Subcutaneous adipose tissue (tissue), 4 donors: Measurements from ENCODE around the gene RGS4. TPM values are rescaled to one million over a fixed set of nuclear protein-coding genes. Genes with fewer than 3 reads are reported as not detected.

Experiments
- total RNA-seq, 4 donors: library from RNA; depleted of rRNA; stranded (reverse); fragments of >200 nt; gene quantifications; one replicate each; pipeline ENCODE4 v1.1.0, GENCODE V29; 2016
- TF ChIP-seq, protein P1 (sequence below): fragments of 450-650 bp; IDR thresholded peaks from one replicate; pipeline ENCODE4 v1.5.1; 2016; ENCODE audit warnings: low read depth, mild to moderate bottlenecking, control low read depth, antibody characterized with exemption, moderate library complexity

Gene RGS4
- total RNA-seq, 4 donors from 2014 or later: 0.22 to 1.4 (median 0.82) TPM; not detected in 1

DNA sequence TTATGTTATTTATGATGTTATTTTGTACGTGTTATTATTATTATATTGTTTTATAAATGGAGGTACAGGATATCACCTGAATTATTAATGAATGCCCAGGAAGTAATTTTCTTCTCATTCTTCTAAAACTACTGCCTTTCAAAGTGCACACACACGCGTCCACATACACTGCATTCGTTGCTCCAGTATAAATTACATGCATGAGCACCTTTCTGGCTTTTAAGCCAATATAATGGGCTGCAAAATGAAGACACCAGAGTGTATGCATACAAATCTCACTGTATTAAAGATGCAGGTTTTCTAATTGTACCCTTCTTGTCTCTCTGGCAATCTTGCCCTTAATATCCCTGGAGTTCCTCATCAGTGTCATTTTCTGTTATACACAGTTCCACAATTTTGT lies 6.9 kb downstream of the RGS4 start:
- TF ChIP-seq, protein P1, sequence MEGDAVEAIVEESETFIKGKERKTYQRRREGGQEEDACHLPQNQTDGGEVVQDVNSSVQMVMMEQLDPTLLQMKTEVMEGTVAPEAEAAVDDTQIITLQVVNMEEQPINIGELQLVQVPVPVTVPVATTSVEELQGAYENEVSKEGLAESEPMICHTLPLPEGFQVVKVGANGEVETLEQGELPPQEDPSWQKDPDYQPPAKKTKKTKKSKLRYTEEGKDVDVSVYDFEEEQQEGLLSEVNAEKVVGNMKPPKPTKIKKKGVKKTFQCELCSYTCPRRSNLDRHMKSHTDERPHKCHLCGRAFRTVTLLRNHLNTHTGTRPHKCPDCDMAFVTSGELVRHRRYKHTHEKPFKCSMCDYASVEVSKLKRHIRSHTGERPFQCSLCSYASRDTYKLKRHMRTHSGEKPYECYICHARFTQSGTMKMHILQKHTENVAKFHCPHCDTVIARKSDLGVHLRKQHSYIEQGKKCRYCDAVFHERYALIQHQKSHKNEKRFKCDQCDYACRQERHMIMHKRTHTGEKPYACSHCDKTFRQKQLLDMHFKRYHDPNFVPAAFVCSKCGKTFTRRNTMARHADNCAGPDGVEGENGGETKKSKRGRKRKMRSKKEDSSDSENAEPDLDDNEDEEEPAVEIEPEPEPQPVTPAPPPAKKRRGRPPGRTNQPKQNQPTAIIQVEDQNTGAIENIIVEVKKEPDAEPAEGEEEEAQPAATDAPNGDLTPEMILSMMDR: no peak

DNA sequence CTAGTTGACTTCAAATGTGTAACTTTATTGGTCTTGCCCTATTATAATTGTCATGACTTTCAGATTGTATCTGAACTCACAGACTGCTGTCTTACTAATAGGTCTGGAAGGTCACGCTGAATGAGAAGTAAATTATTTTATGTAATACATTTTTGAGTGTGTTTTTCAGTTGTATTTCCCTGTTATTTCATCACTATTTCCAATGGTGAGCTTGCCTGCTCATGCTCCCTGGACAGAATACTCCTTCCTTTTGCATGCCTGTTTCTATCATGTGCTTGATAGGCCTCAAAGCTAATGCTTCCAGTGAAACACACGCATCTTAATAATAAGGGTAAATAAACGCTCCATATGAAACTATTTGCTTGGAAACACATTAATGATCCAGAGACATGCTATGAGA lies 7.3 kb downstream of the RGS4 start:
- TF ChIP-seq, protein P1: no peak

DNA sequence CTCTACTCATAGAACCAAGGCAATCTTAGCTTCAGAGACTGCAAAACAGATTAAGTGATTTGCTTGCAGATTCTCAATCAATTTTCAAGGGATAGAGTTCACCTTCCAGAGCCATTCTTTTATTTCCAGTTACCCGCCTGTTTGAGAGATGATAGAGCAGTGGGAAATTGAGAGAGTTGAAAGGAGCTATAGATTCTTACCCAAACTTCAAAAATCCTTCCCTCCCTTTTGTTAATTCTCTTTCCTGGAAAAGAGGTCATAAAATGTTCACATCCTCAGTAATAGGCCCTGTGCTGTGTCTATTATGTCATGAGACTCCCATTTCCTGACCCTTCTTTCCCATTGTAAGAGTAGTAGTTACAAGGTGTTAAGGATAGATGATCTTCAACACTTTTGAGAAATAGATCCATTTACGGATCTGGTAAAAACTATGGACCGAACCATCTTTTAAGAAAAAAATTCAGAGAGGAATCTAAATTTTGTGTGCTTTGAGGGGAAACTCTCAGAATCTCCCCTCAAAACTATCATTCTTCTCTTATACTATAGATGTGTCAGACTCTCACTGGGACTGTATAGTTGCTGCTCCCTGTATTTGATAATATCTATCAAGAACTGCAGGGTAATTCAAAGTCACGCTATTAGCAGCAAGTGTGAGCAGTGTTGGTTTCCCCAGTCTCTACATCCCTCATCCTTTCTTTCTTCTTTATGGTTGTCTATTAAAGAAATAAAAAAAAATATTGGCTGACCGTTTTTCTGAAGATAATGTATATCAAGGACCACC lies 8.0 kb downstream of the RGS4 start:
- TF ChIP-seq, protein P1: no peak

DNA sequence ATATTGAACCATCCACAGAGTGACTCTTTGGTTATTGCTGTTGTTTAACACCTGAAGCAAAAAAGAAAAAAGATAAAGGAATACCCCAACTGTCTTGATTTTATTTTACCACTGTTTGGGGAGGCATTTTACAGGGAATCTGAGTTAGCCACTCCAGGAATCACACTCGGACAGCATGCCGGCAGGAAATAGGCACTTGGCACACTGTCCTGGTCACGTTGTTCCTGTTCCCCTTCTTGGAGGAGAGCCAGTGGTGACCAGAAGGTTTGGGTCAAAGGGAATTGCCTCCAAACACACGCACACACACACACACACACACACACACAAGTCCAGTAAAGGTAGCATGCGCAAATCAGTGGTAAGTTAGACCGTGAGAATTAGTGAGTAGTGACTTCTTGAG lies 13.8 kb downstream of the RGS4 start:
- TF ChIP-seq, protein P1: no peak

DNA sequence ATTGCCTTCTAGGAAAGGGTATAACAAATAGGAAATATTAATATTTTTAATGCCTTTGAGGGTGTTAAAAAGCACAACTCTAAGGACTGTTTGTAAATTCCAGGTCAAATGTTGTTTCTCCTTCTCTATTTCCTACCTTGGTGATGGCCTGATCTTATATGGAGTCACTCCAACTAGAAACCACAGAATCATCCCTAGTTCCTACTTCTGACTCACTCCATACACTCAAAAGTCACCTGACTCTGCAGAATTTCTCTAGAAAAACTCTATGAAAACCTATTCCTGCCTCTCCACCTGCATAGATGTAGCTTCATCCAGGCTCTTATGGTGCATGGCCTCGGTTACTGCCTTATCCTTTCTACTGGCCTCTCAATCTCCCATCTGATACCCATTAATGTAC lies 14.5 kb downstream of the RGS4 start:
- TF ChIP-seq, protein P1: no peak

DNA sequence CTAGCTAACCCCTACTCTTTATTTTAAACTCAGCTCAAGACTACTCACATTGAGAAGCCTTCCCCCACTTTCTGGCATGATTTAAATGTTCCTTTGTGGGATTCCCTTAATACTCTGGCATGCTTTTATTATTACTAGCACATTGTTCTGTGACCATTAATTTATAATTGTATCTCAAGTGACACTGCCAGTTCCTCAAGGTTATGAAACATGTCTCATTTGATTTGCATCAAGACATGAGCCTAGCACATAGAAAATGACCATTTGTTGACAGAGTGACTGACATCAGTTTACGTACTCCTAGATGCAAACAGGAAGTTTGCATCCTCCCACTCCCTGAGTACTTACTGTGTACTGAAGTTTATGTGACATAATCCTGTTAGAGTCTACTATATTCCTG lies 15.2 kb downstream of the RGS4 start:
- TF ChIP-seq, protein P1: no peak

DNA sequence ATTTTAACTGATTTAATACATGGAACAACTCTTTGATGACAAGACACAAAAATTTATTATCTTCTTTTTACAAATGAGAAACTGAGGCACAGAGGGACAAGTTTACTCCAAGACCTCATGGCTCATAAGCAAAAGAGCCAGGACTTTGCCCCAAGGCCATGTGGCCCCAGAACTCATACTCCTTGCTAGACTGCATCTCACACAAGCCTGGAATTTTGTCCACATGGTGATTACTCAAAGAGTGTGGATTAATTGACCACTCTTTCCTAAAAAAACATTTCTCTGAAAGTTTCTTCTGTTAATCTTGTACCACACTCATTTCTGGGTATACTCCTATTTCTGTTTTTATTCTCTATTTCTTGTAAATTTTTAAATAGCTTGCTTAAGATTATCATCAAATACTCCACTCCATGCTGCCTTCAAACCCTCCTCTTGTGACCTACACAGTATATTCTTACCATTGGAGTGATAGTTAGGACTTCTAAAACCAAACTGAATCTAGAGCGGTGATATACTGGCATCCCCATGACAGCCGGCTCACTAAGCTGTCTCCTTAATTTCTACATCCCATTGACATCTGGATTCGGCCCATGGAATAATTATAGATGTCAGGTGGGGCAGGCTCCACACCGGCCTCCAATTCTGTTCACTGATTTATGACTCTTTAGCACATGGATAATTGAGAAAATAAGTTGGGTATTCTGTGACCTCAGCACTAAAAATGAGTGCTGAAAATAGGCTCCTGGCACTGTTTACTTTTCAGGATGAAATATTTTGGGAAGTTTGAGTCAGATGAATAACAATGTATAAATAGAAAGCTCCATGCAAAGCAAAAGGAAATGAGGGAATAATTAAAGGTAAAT lies 16.1 kb downstream of the RGS4 start:
- TF ChIP-seq, protein P1: no peak
